ENCODE measurements around the gene CAMK2D.
A peak's percentile ranks its signal among the peaks of the same experiment; 100 is the strongest.

Gene CAMK2D

DNA sequence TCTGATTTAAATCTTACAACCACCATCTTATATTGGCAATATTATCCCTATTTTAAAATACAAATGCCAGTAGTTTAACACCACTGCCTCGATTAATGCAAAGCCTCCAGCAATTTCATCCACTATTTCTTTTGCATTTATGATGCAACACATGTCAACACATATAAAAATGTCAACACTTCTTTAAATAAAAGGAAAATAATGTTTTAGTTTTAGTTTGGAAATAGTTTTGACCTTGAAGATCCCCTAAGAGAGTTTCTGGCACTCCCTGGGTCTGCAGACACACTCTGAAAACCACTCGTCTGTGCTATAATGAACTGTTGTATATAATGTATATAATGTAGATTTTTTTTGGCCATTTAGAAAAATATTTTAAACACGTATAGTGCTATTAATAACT, 99.0 kb downstream of the CAMK2D start:
- H3K27ac ChIP-seq, result no peak overlapping the region
- TF ChIP-seq, protein P1, sequence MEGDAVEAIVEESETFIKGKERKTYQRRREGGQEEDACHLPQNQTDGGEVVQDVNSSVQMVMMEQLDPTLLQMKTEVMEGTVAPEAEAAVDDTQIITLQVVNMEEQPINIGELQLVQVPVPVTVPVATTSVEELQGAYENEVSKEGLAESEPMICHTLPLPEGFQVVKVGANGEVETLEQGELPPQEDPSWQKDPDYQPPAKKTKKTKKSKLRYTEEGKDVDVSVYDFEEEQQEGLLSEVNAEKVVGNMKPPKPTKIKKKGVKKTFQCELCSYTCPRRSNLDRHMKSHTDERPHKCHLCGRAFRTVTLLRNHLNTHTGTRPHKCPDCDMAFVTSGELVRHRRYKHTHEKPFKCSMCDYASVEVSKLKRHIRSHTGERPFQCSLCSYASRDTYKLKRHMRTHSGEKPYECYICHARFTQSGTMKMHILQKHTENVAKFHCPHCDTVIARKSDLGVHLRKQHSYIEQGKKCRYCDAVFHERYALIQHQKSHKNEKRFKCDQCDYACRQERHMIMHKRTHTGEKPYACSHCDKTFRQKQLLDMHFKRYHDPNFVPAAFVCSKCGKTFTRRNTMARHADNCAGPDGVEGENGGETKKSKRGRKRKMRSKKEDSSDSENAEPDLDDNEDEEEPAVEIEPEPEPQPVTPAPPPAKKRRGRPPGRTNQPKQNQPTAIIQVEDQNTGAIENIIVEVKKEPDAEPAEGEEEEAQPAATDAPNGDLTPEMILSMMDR (conservative IDR thresholded peaks at IDR 0.05), result no peak
- TF ChIP-seq ZFX (IDR thresholded peaks at IDR 0.05), result no peak

DNA sequence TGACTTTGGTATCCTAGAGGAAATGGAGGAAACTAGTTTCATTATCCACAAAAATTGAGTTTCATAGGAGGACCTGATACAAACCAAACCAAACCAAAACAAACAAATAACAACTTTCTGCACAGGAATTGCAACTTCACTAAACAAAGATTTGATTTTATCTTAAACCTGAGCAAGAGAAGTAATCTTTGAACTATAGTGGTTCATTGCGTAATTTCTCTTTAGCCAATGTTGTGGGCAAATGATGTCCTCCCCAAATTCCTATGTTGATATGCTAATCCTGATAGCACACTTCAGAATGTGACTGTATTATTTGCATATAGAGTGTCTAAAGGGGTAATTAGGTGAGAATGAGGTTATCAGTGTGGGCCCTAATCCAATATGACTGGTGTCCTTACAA, 102.4 kb downstream of the CAMK2D start:
- no peak overlapping the region for H3K27ac ChIP-seq
- TF ChIP-seq ZFX (IDR thresholded peaks at IDR 0.05), result no peak
- TF ChIP-seq, protein P1 (conservative IDR thresholded peaks at IDR 0.05), result no peak

DNA sequence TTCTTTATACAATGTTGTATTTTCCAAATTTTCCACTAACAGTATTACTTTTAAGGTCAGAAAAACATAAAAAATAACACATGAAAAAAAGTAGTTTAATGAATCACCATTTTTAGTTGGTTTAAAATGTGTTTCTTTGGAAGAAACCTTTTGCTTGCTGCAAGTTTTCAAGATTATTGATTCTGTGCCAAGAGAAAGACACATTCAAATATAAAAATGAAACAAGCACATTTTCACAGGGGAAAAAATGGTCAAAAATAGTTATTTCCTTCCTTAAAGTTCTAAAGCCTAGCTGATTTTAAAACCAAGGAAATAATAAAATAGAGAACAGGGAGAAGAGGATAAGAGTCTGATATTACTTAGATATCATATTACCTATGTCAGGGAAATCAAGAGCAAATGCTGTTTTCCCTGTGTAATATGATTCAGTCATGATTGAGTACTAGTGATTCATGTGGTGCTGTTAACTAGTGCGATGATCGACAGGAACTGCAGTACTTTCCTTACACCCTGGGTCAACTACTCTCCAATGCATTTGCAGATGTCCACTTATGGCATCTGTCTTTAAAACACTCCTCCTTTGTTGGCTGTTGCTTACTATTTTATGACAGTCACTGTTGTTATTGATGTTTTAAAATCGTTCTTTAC, 103.8 kb downstream of the CAMK2D start:
- H3K27ac ChIP-seq, result no peak overlapping the region
- TF ChIP-seq ZFX (IDR thresholded peaks at IDR 0.05), result no peak
- TF ChIP-seq, protein P1 (conservative IDR thresholded peaks at IDR 0.05), result no peak

DNA sequence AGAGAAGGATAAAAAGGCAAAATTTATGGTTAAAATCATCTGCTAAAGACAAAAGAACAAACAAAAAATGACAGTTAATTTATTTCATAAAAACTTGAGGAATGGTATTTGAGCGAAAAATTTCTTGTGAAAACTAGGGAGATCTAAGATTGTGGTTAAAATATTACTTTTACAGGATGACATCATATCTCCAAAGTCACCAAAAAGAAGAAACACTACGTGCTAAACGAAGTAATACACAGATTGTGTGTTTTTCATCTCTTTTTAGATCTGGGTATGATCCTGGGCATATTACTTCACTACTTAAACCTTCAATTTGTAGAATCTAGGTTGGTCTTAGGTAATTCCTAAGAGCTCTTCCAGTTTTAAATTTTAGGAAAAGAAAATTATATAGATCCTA, 107.7 kb downstream of the CAMK2D start:
- H3K27ac ChIP-seq, result no peak overlapping the region
- TF ChIP-seq ZFX (IDR thresholded peaks at IDR 0.05), result no peak
- TF ChIP-seq, protein P1 (conservative IDR thresholded peaks at IDR 0.05), result no peak

DNA sequence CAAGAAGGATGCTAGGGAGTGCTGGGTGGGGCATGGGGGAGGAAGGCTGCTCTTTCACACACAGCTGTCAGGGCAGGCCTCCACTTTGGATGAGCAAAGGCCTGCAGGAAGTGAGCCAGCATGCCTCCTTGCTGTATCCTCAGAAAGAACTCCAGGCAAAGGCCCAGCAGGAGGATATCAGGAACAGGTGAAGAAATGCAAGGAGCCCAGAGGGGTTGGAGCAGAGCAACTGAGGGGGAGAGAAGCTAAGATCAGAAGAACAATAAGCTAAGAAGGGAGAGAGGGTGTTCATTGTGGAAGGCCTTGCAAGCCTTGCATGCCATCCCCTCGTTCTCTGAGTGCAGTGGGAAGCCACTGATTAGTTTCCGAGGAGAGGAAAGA, 115.1 kb downstream of the CAMK2D start:
- TF ChIP-seq, protein P1 (conservative IDR thresholded peaks at IDR 0.05), result no peak
- 0 out of 2 replicates have a peak, but pooled peaks have one; percentile 41 for TF ChIP-seq ZFX (IDR thresholded peaks at IDR 0.05)
- peak overlapping the region; percentile 88 for H3K27ac ChIP-seq

DNA sequence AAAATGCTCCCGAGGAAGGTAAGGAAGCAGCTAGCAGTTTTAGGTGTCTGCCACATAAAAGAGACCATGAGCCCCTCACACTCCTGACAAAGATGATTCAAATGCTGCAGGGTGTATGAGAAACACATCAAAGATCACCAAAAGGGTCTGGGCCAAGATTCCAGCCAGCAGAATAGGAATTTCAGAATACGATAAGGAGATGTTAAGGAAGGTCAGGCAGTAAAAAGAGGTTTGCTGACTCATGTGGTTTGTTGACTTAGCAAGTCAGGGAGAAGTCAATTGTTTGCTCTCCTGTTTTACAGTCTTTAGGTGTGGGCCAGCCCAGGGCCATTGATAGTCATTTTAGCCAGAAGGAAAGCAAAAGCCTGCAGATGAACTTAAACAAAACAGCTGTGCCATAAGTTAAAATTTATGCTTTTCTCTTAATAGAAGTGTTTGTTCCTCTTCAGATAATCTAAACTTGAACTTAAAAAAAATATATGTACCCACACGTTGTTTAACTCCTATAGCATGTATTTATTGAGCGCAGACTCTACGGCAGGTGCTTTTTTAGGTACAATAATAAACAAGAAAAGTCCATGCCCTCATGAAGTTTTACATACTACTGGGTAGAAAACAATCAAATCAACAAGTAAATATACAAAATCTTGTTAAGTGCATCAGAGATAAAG, 115.6 kb downstream of the CAMK2D start:
- peak overlapping the region; percentile 88 for H3K27ac ChIP-seq
- no peak for TF ChIP-seq ZFX (IDR thresholded peaks at IDR 0.05)
- TF ChIP-seq, protein P1 (conservative IDR thresholded peaks at IDR 0.05), result no peak

DNA sequence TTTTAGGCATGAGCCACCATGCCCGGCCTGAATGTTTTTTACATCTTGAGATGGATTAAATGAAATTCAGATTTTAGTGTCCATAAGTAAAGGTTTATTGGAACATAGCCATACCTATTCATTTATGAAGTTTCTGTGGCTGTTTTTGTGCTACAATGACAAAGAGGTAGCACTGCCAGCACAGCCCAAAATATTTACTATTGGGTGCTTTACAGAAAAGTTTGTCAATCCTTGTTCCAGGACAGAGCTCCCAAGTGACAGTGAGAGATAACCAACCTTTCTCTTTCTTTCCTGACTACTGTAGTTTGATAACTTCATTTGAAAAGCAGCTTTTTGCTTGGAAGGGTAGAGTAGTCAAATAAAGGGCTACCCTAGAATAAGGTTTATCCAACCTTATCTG, 116.2 kb downstream of the CAMK2D start:
- H3K27ac ChIP-seq, result peak overlapping the region; percentile 88
- TF ChIP-seq ZFX (IDR thresholded peaks at IDR 0.05), result no peak
- TF ChIP-seq, protein P1 (conservative IDR thresholded peaks at IDR 0.05), result no peak

Measured in C4-2B (cell line).